WERI-Rb-1 (cell line): Measurements from ENCODE around the gene RAB40A.
"Not testable (repeated sequence)": the region's sequence is repeated elsewhere in the genome, so short reads cannot be mapped to it uniquely, and the experiment has no call there.

Source experiments
- DNase-seq: peaks from one replicate; pipeline ENCODE4 v3.0.0-alpha.2; 2020
- H3K27ac ChIP-seq: fragments of 250-450 bp; sonication (Bioruptor Pico); 2 replicates; pipeline ENCODE4 v1.5.1; 2020; ENCODE audit warnings: mild to moderate bottlenecking, moderate library complexity
- H3K27me3 ChIP-seq: fragments of 250-450 bp; sonication (Bioruptor Pico); 2 replicates; pipeline ENCODE4 v1.5.1; 2021; ENCODE audit warnings: mild to moderate bottlenecking, low read depth, moderate library complexity; ENCODE audit not compliant: insufficient read depth, severe bottlenecking
- H3K36me3 ChIP-seq: fragments of 250-450 bp; sonication (Bioruptor Pico); 2 replicates; pipeline ENCODE4 v1.5.1; 2020; ENCODE audit warnings: mild to moderate bottlenecking, moderate library complexity
- H3K4me3 ChIP-seq: 2 replicates; pipeline ENCODE4 v1.5.1; 2011; ENCODE audit warnings: low read depth, mild to moderate bottlenecking, control low read depth, low read length
- H3K9me3 ChIP-seq: fragments of 250-450 bp; sonication (Bioruptor Pico); 2 replicates; pipeline ENCODE4 v1.5.1; 2021; ENCODE audit warnings: mild to moderate bottlenecking, moderate library complexity; ENCODE audit not compliant: severe bottlenecking
- CTCF ChIP-seq: IDR thresholded peaks from 2 replicates; pipeline ENCODE4 v1.5.1; 2011; ENCODE audit warnings: low read depth, mild to moderate bottlenecking, control low read depth, inconsistent platforms, low read length

RAB40A gene

GRCh38 chrX:103488794-103489193, 30.5 kb downstream of the RAB40A start:
- TF ChIP-seq CTCF: no peak
- no peak overlapping the region for H3K4me3 ChIP-seq
- no peaks in the 10 kb centered on the region for H3K27me3 ChIP-seq
- no peaks in the 10 kb centered on the region for H3K36me3 ChIP-seq
- DNase-seq: no peak
- H3K27ac ChIP-seq: no peak overlapping the region
- H3K9me3 ChIP-seq: no peaks in the 10 kb centered on the region

- no peak for DNase-seq
- no peaks in the 10 kb centered on the region for H3K27me3 ChIP-seq
- no peak overlapping the region for H3K4me3 ChIP-seq
- no peaks in the 10 kb centered on the region for H3K9me3 ChIP-seq
- H3K36me3 ChIP-seq: no peaks in the 10 kb centered on the region
- TF ChIP-seq CTCF: 0 out of 2 replicates have a peak, but pooled peaks have one; percentile 14
- H3K27ac ChIP-seq: no peak overlapping the region
Measured at GRCh38 chrX:103488332-103488731, 31.0 kb downstream of the RAB40A start.

GRCh38 chrX:103483720-103484119, 35.6 kb downstream of the RAB40A start:
- no peak overlapping the region for H3K27ac ChIP-seq
- TF ChIP-seq CTCF: no peak
- H3K36me3 ChIP-seq: no peaks in the 10 kb centered on the region
- H3K4me3 ChIP-seq: no peak overlapping the region
- no peak for DNase-seq
- H3K27me3 ChIP-seq: no peaks in the 10 kb centered on the region
- H3K9me3 ChIP-seq: no peaks in the 10 kb centered on the region

GRCh38 chrX:103480526-103480925, 38.8 kb downstream of the RAB40A start:
- no peak for TF ChIP-seq CTCF
- DNase-seq: no peak
- peaks cover 3% of the 10 kb centered on the region for H3K27me3 ChIP-seq

GRCh38 chrX:103477496-103477895, 41.8 kb downstream of the RAB40A start:
- no peaks in the 10 kb centered on the region for H3K9me3 ChIP-seq
- peaks cover 6% of the 10 kb centered on the region for H3K27me3 ChIP-seq
- H3K27ac ChIP-seq: no peak overlapping the region
- no peak overlapping the region for H3K4me3 ChIP-seq
- H3K36me3 ChIP-seq: no peaks in the 10 kb centered on the region
- DNase-seq: no peak
- TF ChIP-seq CTCF: no peak

More at GRCh38 chrX:103480526-103480925, 38.8 kb downstream of the RAB40A start:
- no peak overlapping the region for H3K27ac ChIP-seq
- H3K36me3 ChIP-seq: no peaks in the 10 kb centered on the region
- no peaks in the 10 kb centered on the region for H3K9me3 ChIP-seq
- H3K4me3 ChIP-seq: no peak overlapping the region

GRCh38 chrX:103475381-103475780, 43.9 kb downstream of the RAB40A start:
- no peaks in the 10 kb centered on the region for H3K36me3 ChIP-seq
- no peaks in the 10 kb centered on the region for H3K9me3 ChIP-seq
- no peak for TF ChIP-seq CTCF
- H3K4me3 ChIP-seq: no peak overlapping the region
- peaks cover 6% of the 10 kb centered on the region for H3K27me3 ChIP-seq
- H3K27ac ChIP-seq: no peak overlapping the region
- DNase-seq: no peak

- H3K9me3 ChIP-seq, H3K4me3 ChIP-seq, DNase-seq, H3K27ac ChIP-seq, H3K36me3 ChIP-seq: not testable (repeated sequence)
- H3K27me3 ChIP-seq: peaks cover 22% of the 10 kb centered on the region
Measured at GRCh38 chrX:103469977-103470376, 49.3 kb downstream of the RAB40A start.
